SH-SY5Y (cell line): ENCODE measurements around the gene MAP1LC3B.

Source experiments
- GATA2 ChIP-seq: IDR thresholded peaks from 2 replicates; pipeline ENCODE4 v1.6.1; 2011; ENCODE audit warnings: mild to moderate bottlenecking, low read depth, low read length
- GATA3 ChIP-seq: IDR thresholded peaks from 2 replicates; pipeline ENCODE4 v1.6.1; 2011; ENCODE audit warnings: low read depth, mild to moderate bottlenecking, low read length, moderate library complexity

MAP1LC3B gene

DNA sequence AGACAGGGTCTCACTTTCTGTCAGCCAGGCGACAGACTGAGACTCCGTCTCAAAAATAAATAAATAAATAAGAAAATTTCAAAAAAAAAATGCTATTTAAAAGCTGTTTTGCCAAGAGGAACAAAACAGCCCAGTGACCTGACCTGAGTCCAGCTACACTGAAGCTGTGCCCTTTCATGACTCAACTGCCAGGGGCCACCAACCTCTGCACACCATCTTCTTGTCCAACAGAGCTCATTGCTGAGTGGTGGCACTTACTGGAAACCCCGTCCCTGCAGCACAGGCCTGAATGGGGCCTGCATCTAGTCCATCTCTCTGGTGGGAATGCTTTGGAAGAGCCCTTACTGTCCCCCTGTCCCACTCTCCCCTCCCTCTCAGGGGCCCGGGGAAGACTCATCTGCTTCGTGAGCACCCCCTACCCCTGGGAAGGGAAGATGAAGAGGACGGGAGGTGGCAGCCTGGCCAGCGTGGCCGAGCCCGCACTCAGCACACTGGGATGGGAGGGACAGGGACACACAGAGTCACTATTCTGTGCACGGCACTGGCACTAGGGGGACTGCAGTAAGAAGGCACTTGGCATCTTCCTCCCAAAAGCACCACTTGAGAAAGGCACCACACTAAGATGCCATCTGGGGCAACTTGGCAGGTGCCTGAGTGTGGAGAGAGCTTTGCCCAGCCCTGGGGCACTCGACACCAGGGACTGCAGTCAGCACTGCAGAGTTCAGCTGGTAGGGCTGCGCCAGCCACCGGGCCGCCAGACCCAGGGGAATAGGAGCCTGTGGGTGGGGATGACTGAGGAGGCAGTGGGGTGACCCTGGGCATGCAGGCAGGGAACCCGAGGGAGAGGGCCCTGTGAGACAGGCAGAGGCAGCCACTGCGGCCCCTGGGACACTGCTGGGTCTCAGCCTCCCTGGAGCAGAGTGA, 22.1 kb upstream of the MAP1LC3B start:
- TF ChIP-seq GATA2 = no peak
- TF ChIP-seq GATA3 = no peak

DNA sequence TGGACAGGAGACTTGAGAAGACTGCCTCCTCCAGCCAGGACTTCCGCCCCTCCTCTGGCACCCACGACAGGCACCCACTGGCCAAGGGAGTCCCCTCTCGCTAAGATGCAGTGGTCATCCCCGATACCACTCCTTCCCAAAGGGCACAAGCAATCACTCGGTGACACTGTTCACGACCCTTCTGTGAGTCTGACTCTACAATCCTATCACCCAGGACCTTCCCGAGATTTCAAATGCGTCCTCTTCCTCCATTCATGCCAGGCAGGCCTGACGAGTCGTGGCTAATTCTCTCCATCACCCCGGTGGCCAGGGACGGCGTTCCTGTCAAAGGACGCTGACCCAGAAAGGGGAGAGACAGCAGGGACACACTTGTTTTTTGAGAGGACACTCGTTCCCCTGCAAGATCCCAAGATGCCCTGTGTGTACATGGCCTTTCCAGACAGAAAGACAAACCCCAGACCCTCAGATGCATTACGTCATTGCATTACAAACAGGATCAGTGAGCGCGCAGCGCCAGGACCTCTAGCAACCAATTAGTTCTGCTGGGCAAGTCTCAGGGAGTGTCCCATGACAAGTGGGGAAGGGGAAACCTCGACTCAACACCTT, 20.8 kb upstream of the MAP1LC3B start:
- no peak for TF ChIP-seq GATA2
- TF ChIP-seq GATA3 = no peak

DNA sequence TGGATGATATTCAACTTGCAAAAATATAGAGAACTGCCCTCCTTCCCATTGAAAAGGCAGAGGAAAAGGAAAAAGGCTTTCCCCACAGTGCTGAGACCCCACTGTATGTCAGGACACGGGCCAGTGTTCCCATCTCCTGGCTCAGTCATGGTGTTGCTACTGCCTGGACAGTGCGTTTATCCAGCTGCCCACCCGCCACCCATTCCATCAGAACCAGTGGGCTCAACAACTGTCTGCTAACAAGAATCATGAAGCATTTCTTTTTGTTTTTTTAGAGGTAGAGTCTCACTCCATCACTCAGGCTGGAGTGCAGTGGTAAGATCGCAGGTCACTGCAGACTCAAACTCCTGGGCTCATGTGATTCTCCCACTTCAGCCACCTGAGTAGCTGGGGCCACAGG, 19.8 kb upstream of the MAP1LC3B start:
- TF ChIP-seq GATA2 (no peak), GATA3 (no peak)

DNA sequence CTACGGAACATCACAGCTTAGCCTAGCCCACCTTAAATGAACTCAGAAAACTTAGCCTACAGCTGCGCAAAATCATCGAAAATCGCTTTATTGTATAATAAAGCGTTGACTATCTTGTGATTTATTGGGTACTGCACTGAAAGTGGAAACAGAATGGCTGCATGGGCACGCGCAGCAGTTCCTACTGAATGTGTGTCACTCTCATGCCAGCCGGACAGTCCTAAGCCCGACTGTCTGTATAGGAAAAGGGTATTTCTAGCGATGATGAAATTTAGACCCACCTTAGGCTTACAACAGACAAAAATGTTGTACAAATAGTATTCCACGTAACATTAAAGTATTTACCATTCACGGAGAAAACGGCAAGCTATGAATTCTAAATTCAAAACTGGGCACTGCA, 17.8 kb upstream of the MAP1LC3B start:
- no peak for TF ChIP-seq GATA3
- TF ChIP-seq GATA2 = no peak

DNA sequence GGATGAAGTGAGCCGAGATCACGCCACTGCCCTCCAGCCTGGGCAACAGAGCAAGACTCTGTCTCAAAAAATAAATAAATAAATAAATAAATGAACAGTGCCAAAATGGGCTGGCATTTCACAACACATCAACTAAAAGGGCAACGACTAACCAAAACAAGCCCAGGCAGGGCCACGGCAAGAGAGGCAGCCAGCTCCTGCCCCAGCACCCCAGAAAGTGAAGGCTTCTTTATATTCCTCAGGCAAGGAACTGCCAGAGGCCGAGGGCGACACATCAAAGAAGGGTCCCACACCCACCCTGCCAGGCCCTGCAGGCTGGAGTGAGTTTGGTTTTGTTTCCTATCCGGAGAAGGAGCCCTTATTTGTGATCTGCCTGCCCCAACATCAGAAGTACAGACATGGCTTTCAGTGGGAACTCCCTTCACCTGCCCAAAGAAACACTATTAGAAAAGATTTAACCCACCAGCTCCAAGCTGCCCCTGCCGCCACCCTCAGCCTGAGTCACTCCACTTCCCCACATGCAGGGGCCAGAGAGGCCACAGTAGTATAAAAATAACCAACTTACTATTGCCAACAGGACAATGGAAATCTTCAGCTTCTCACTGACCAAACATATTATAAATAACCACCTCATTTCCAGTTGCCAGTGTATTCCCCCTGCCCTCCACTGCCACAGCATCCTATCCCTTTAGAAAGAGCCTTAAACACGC, 16.6 kb upstream of the MAP1LC3B start:
- TF ChIP-seq GATA3 (no peak), GATA2 (no peak)

DNA sequence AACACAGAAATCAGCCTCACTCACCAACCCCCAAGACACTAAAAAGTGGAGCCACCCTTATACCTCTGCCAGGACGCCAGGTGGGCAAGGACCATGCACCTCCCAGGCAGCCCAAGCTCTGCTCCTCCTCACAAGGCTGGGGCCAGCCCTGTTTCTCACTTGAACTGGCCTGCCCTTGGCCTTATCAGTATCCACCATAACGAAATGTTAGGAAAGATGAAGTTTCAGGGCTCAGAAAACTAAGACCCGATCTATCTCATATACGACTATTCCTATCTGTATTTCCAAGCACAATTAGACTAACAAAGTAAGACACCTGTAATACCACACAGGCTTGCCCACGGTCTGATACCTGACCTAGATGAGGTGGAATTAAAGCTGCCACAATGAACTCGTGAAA, 15.5 kb upstream of the MAP1LC3B start:
- TF ChIP-seq GATA2 = no peak
- no peak for TF ChIP-seq GATA3

DNA sequence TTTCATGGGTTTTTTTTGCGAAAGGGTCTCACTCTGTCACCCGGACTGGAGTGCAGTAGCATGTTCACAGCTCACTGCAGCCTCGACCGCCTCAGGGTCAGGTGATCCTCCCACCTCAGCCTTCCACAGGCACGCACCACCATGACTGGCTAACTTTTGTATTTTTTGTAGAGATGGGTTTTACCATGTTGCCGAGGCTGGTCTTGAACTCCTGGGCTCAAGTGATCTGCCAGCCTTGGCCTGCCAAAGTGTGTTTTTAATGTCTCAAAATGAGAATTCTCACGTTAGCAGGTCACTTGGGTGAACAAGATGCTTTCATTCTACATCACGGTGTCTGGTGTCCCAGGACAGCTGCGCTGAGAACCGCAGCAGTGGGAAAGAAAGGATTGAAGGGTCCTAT, 11.7 kb upstream of the MAP1LC3B start:
- TF ChIP-seq GATA2 = no peak
- no peak for TF ChIP-seq GATA3

DNA sequence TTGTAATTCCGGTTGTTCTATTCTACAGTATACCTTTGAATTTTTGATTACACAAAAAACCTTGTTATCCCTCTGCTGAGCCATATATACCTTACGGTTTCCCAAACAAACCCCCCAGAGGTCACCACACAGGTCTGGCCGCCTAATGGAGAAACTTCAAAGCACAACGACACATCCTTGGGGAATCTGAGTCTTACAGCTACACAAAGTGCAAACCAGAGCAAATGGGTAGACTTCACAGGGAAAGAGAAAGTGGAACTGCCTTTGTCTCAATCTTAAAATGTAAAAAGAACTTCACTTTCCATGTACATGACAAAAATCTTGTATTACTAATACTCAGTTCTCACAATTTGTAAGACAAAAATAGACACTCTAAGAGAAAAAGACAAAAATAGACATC, 11.3 kb upstream of the MAP1LC3B start:
- TF ChIP-seq GATA3 = no peak
- TF ChIP-seq GATA2 = no peak

DNA sequence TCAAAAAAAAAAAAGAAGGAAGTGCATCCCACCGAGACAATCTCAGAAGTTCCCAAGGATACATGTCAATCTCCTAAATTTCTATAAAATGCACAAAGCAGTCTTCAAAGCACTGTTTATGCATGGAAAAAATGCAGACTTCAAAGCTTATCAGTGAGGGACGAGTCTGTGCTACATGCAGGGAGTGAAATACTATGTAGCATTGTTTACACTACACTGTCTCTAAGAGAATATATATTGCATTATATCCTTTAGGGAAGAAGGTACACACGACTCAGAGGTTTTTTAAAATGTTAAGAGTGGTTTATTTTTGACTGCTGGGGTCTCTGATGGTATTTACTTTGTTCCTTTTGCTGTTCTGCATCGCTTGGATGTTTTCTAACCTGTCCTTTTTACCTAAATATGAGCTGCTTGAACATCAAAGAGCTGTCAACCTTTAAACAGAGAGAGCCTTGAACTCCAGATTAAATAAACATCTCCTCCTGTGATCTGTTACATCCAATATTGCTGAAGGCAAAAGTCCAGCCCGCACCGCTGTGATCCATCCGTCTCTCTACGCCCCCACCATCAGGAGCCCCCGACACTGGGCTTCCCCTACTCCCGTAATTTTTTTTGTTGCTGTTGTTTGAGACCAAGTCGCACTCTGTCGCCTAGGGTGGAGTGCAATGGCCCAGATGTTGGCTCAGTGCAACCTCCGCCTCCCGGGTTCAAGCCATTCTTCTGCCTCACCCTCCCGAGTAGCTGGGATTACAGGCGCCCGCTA, 9.9 kb upstream of the MAP1LC3B start:
- no peak for TF ChIP-seq GATA2
- no peak for TF ChIP-seq GATA3

DNA sequence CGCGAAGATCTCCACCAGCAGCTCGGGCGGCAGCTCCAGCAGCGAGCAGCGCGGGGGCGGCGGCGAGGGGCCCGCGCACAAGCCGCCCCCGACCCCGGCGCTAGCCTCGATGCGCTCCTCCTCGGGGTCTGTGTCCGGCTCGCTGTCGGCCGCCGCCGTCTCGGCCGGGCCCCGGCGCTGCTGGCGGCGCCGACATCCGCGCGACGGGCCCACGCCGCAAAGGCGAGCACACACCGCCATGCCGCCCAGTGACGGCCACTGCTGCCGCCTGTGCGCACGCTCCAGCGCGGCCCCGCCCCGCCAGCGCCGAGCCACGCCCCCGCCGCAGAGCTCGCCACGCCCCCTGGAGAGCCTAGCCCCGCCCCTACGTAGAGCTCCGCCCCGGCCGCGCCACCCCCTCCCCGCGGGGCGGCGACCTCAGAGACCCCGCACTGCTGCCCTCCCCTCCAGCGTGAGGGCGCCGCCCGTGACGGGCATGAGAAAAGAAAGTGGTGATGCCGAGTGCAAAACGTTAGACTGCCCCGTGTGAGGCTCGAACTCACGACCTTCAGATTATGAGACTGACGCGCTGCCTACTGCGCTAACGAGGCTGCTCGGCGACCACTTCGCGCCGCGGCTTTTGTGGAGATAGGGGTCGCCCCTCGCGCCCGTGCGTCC, 8.5 kb upstream of the MAP1LC3B start, which contains the start of gene FBXO31:
FBXO31 (minus strand) TSS at position 272 of the 657 bp plus-strand sequence; CDS start at position 240, 32 bp downstream.
- TF ChIP-seq GATA2 (no peak), GATA3 (no peak)

DNA sequence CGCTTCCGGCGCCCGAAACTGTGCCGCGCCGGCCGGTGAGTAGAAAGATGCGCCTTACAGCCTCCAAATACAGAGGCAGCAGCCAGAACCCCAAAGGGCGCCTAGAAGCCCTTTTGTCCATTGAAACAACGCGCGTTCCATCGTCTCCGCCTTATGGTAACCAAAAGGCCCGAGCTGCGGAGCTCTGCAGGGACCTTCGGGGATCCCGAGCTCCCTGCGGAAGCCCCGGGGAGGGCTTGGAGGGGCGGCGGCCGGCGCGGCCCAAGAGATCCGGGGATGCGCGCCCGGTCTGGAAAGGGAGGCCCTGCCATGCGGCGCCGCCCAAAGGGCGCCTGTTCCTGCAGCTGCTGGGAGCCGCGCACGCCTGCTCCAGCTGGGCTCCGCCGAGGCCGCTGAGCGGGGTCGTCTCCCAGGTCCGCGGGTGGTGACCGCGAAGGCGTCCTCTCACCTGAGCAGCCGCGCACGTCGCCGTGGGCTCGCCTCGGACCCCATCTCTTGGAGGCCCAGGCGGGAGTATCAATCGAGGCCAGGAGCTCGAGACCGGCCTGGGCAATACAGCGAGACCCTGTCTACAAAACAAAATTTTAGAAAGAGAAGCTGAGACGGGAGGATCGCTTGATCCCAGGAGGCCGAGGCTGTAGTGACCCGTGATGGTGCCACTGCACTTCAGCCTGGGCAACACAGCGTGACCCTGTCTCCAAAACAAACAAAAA, 7.8 kb upstream of the MAP1LC3B start:
- TF ChIP-seq GATA2 (no peak), GATA3 (no peak)

DNA sequence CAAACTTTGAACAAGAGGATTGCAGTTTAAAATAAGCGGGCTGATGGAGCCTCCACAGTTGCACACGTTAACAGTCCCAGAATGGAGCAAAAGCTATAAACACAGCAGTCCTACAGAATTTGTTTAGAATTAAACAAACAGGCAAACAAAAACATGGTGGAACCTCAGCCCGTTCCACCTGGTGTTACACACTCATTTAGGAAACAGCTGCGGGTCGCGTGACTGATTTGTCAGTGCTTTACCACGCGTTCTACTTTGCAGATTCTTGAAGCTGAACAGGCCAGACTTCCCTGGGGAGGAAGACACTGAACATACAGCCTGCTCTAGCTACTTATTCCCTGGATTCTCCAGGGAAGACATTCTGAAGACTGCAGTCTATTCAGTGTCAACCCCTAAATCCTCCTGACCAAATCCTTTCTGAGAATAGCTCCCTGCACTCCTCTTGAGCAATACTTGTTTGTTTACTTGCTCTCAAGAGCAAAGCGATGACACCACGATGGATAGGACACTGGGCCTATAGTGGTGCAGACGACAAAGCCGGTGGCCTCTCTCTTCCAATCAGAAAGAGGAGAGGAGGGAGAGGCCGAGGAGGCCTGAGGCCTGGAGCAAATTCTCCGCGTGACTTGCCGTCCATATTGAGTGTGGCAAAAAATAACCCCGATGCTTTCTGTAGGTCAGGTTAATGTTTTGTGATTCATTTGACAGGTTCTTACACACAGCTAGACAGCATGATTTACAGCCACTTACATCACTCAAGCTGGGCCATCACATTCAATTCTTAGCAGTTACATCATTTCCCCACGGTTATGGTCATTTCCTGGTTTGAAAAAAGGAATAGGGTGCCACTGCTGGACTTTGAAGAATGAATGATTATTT, 4.0 kb upstream of the MAP1LC3B start:
- no peak for TF ChIP-seq GATA2
- no peak for TF ChIP-seq GATA3
